GM12878 (cell line): ENCODE results near the gene OR2AK2. TPM values are rescaled to one million over a fixed set of nuclear protein-coding genes. Genes with fewer than 3 reads are reported as not detected.

Source experiments
- ATAC-seq: fragments of 200-7000 bp; cut with Tn5 transposase; 3 replicates; pipeline ENCODE4 v1.9.1; 2020; ENCODE audit warnings: mild to moderate bottlenecking, moderate library complexity
- BruUV-seq: library from RNA; stranded (reverse); fragments of 400-500 nt; replicated peaks from 2 replicates; lab custom pipeline; 2021; lab: Mats Ljungman, UMichigan
- CTCF ChIA-PET: fragments of 300-600 bp; sonication (Branson Sonifier 250); formaldehyde crosslinking; extraction: SDS; loops from one replicate; lab custom pipeline; 2021; ENCODE audit warnings: inconsistent platforms; lab: Yijun Ruan, JAX
- POLR2A ChIA-PET: fragments of 350-600 bp; formaldehyde crosslinking; extraction: SDS; loops from one replicate; lab custom pipeline; 2021; ENCODE audit warnings: inconsistent platforms; lab: Charles Lee
- RAD21 ChIA-PET: fragments of 300-600 bp; sonication (Branson Sonifier 250); formaldehyde crosslinking; loops from one replicate; lab custom pipeline; 2023; ENCODE audit warnings: antibody characterized with exemption; ENCODE audit not compliant: unreplicated experiment; lab: Charles Lee
- SMC1A ChIA-PET: fragments of 300-600 bp; sonication (Branson Sonifier 250); formaldehyde crosslinking; loops from one replicate; lab custom pipeline; 2023; ENCODE audit not compliant: unreplicated experiment, uncharacterized antibody; lab: Charles Lee
- DNase-seq: peaks from one replicate; pipeline ENCODE4 v3.0.0-alpha.2; 2011; ENCODE audit warnings: low read depth, low spot score
- FAIRE-seq: peaks from 3 replicates; lab custom pipeline; 2011; peaks lifted over from hg19 to GRCh38; lab: Jason Lieb, UNC
- H2AFZ ChIP-seq: 2 replicates; pipeline ENCODE4 v1.6.0; 2011; ENCODE audit warnings: low read depth, low read length, control low read depth; ENCODE audit not compliant: control insufficient read depth
- H3K27ac ChIP-seq: 2 replicates; pipeline ENCODE4 v1.5.1; 2011; ENCODE audit warnings: control low read depth; ENCODE audit not compliant: control insufficient read depth, insufficient read depth
- H3K27me3 ChIP-seq, 2 experiments: replicated peaks in 1 of 2; 2 replicates each; pipeline versions ENCODE4 v1.6.0 to v1.6.1; 2011; ENCODE audit warnings: low read length in 1 of 2; ENCODE audit not compliant: control insufficient read depth in 2 of 2, insufficient read depth in 2 of 2
- H3K36me3 ChIP-seq, 2 experiments: 2 replicates each; pipeline ENCODE4 v1.5.1; 2011; ENCODE audit warnings: low read length in 1 of 2; ENCODE audit not compliant: control insufficient read depth in 2 of 2, insufficient read depth in 2 of 2
- H3K4me1 ChIP-seq: 2 replicates; pipeline ENCODE4 v1.6.1; 2011; ENCODE audit warnings: mild to moderate bottlenecking, low read length, moderate library complexity, mixed read lengths; ENCODE audit not compliant: control insufficient read depth, insufficient read depth
- H3K4me2 ChIP-seq: 2 replicates; pipeline ENCODE4 v1.6.0; 2011; ENCODE audit warnings: control low read depth; ENCODE audit not compliant: control insufficient read depth, insufficient read depth
- H3K4me3 ChIP-seq: fragments of 200-600 bp; sonication (generic); 2 replicates; pipeline ENCODE4 v1.5.1; 2016
- H3K79me2 ChIP-seq: 2 replicates; pipeline ENCODE4 v1.6.0; 2011; ENCODE audit warnings: low read length; ENCODE audit not compliant: control insufficient read depth, insufficient read depth
- H3K9ac ChIP-seq: 2 replicates; pipeline ENCODE4 v1.8.0; 2011; ENCODE audit warnings: low read length, control low read depth, mixed read lengths; ENCODE audit not compliant: control insufficient read depth, insufficient read depth
- H3K9me3 ChIP-seq: replicated peaks from 3 replicates; pipeline ENCODE4 v1.5.1; 2011; ENCODE audit warnings: mild to moderate bottlenecking, low read length; ENCODE audit not compliant: control insufficient read depth, insufficient read depth
- H4K20me1 ChIP-seq: 2 replicates; pipeline ENCODE4 v1.6.0; 2011; ENCODE audit not compliant: control insufficient read depth, insufficient read depth
- CBFB ChIP-seq: IDR thresholded peaks from 2 replicates; pipeline ENCODE4 v1.6.1; 2016; ENCODE audit warnings: antibody characterized with exemption, low read depth
- CHD4 ChIP-seq: fragments of 200-600 bp; sonication (generic); IDR thresholded peaks from 2 replicates; pipeline ENCODE4 v1.6.1; 2016; ENCODE audit warnings: mild to moderate bottlenecking
- CREM ChIP-seq: IDR thresholded peaks from 2 replicates; pipeline ENCODE4 v1.6.1; 2014; ENCODE audit warnings: antibody characterized with exemption, low read depth
- IKZF2 ChIP-seq, 2 experiments: fragments of 450-650 bp; IDR thresholded peaks; 2 replicates each; pipeline ENCODE4 v1.6.1; 2017; ENCODE audit warnings: mild to moderate bottlenecking in 2 of 2, moderate library complexity in 2 of 2
- JUNB ChIP-seq: IDR thresholded peaks from 2 replicates; pipeline ENCODE4 v1.6.1; 2016; ENCODE audit warnings: antibody characterized with exemption, mild to moderate bottlenecking
- KDM1A ChIP-seq: fragments of 200-600 bp; sonication (generic); IDR thresholded peaks from 2 replicates; pipeline ENCODE4 v1.6.1; 2016; ENCODE audit warnings: borderline replicate concordance
- STAT1 ChIP-seq: fragments of 450-650 bp; conservative IDR thresholded peaks from 2 replicates; pipeline ENCODE4 v1.6.1; 2014; ENCODE audit warnings: antibody characterized with exemption, mild to moderate bottlenecking
- TARDBP ChIP-seq: IDR thresholded peaks from 2 replicates; pipeline ENCODE4 v1.6.1; 2016; ENCODE audit warnings: borderline replicate concordance
- TBL1XR1 ChIP-seq: IDR thresholded peaks from 2 replicates; pipeline ENCODE4 v1.6.1; 2012; ENCODE audit warnings: low read depth, low read length, improper control_type of control experiment
- USF2 ChIP-seq: IDR thresholded peaks from 2 replicates; pipeline ENCODE4 v1.6.1; 2011; ENCODE audit warnings: low read depth, low read length, improper control_type of control experiment, borderline replicate concordance
- ZSCAN29 ChIP-seq: fragments of 450-650 bp; IDR thresholded peaks from 2 replicates; pipeline ENCODE4 v1.6.1; 2017; ENCODE audit warnings: mild to moderate bottlenecking, moderate library complexity
- WGBS: methylation state at CpG from one replicate; pipeline ENCODE4 v1.1.6; 2016; ENCODE audit warnings: low lambda C conversion rate; ENCODE audit not compliant: insufficient replicate concordance, insufficient coverage; ENCODE audit errors: missing lambda C conversion rate; 5-methylcytosine and 5-hydroxymethylcytosine counted together
- in situ Hi-C: fragments of 300-500 bp; cut with MboI; formaldehyde crosslinking; loops from 9 replicates; pipeline ENCODE4 v1.14.3; 2018; ENCODE audit warnings: mixed read lengths
- intact Hi-C: fragments of 100-400 bp; cut with micrococcal nuclease; formaldehyde crosslinking; loops from one replicate; pipeline ENCODE4 v1.14.2; 2022; ENCODE audit not compliant: unreplicated experiment
- polyA plus RNA-seq, 11 experiments: library from polyadenylated mRNA; depleted of rRNA in 4 of 11; unstranded in 6 of 11; stranded (reverse) in 5 of 11; fragments of >200 nt; fragmentation: Nextera tagmentation in 4 of 11; fragmentation: Illumina TruSeq in 1 of 11; extraction: Ambion mirVana in 4 of 11; extraction: Trizol in 1 of 11; gene quantifications; 1 replicate in 1 of 11; 2 replicates in 10 of 11; pipeline versions ENCODE4 v1.2.1 to v1.2.3, GENCODE V29; 2011 to 2016; ENCODE audit warnings: inconsistent platforms in 2 of 11, missing spikeins in 2 of 11, low read depth in 1 of 11
- total RNA-seq, 4 experiments: library from RNA; depleted of rRNA in 3 of 4; stranded (reverse); fragments of >200 nt in 3 of 4; fragmentation: Illumina TruSeq in 1 of 4; extraction: Trizol in 1 of 4; gene quantifications; 2 replicates each; pipeline versions ENCODE4 v1.2.1 to v1.2.3, GENCODE V29; 2013 to 2021

The OR2AK2 gene
- total and polyA plus RNA-seq, 10 of the 15 experiments (the other 5 are each of a cell fraction or from before 2014, with no cell fraction given) = 0.11 to 0.13 TPM; not detected in 8

- intact Hi-C loops (loop anchor here (5.0 to 10.0 kb wide), 2 partner anchors 307 to 749 kb away; no protein-coding TSS in a partner anchor), in situ Hi-C loops (no loop called here)
- no peak overlapping the region for H2AFZ ChIP-seq
- H3K9me3 ChIP-seq = no peaks in the 10 kb centered on the region; the same call in 2 of the 3 replicates
- no peaks in the 10 kb centered on the region for H3K79me2 ChIP-seq
- no peaks in the 10 kb centered on the region for H3K36me3 ChIP-seq
- no peaks in the 10 kb centered on the region for H3K4me1 ChIP-seq
- DNase-seq (no peak), FAIRE-seq (no peak), ATAC-seq (no peak)
- CTCF ChIA-PET = no interaction called here
- SMC1A ChIA-PET = no interaction called here
- WGBS = 92% methylated on average over 9 of the region's 9 CpGs
- no peaks in the 10 kb centered on the region for H3K27me3 ChIP-seq
- POLR2A ChIA-PET = no interaction called here
- no peak overlapping the region for H3K4me3 ChIP-seq
- H3K9ac ChIP-seq = no peak overlapping the region
- no peaks in the 10 kb centered on the region for H4K20me1 ChIP-seq
- RAD21 ChIA-PET = no interaction called here
- TF ChIP-seq TBL1XR1 = no peak
- TF ChIP-seq TARDBP = no peak
- no peak for TF ChIP-seq JUNB
- TF ChIP-seq KDM1A = no peak
- no peak for TF ChIP-seq USF2
- TF ChIP-seq IKZF2 (IDR thresholded peaks at IDR 0.05) = no peak
- TF ChIP-seq STAT1 = no peak
- TF ChIP-seq CHD4 = no peak
- TF ChIP-seq CREM = no peak
- TF ChIP-seq CBFB = no peak
- no peak for TF ChIP-seq ZSCAN29
- no peak overlapping the region for H3K27ac ChIP-seq
- H3K4me2 ChIP-seq = no peak overlapping the region
- BruUV-seq = no TSS peak
These were observed 29.3 kb upstream of the OR2AK2 start for GRCh38 chr1:247935781-247936180.
